ENCODE results near the gene MAPKAPK2.
"Not testable (repeated sequence)": the region's sequence is repeated elsewhere in the genome, so short reads cannot be mapped to it uniquely, and the experiment has no call there.

The MAPKAPK2 gene
- 76.0 to 148 (median 108) reads per million in 3 experiments for total RNA-seq

- peak; percentile 70 for DNase-seq
These were observed at the start of gene MAPKAPK2 for GRCh38 chr1:206684478-206685333. TSS of gene MAPKAPK2 (plus strand) at chr1:206684905. CDS start at chr1:206685230, 325 bp downstream.

- DNase-seq, result peak; percentile 87
These were observed 49.4 kb upstream of the MAPKAPK2 start, which contains the start of gene DYRK3 for GRCh38 chr1:206635080-206635977. TSS of gene DYRK3 (plus strand) at chr1:206635536. CDS start at chr1:206635704, 168 bp downstream.

GRCh38 chr1:206635978-206636345 is 48.7 kb upstream of the MAPKAPK2 start:
- no peak for DNase-seq

GRCh38 chr1:206636671-206637070 is 48.0 kb upstream of the MAPKAPK2 start:
- no peak for DNase-seq

GRCh38 chr1:206637605-206638004 is 47.1 kb upstream of the MAPKAPK2 start:
- DNase-seq, result no peak

GRCh38 chr1:206642074-206642473 is 42.6 kb upstream of the MAPKAPK2 start:
- not testable (repeated sequence) for DNase-seq

GRCh38 chr1:206643118-206643698 is 41.5 kb upstream of the MAPKAPK2 start:
- no peak for DNase-seq

- no peak for DNase-seq
These were observed 38.2 kb upstream of the MAPKAPK2 start for GRCh38 chr1:206646504-206646903.

GRCh38 chr1:206647224-206647623 is 37.5 kb upstream of the MAPKAPK2 start:
- no peak for DNase-seq

- no peak for DNase-seq
These were observed 35.3 kb upstream of the MAPKAPK2 start for GRCh38 chr1:206649261-206649921.

- no peak for DNase-seq
These were observed 33.7 kb upstream of the MAPKAPK2 start for GRCh38 chr1:206651014-206651413.

GRCh38 chr1:206651958-206652890 is 32.5 kb upstream of the MAPKAPK2 start:
- DNase-seq, result no peak

GRCh38 chr1:206653715-206654459 is 30.8 kb upstream of the MAPKAPK2 start:
- no peak for DNase-seq

GRCh38 chr1:206654828-206655227 is 29.9 kb upstream of the MAPKAPK2 start:
- DNase-seq, result no peak

- no peak for DNase-seq
These were observed 29.2 kb upstream of the MAPKAPK2 start for GRCh38 chr1:206655471-206655882.

- no peak for DNase-seq
These were observed 27.8 kb upstream of the MAPKAPK2 start for GRCh38 chr1:206656936-206657335.

GRCh38 chr1:206657751-206658150 is 27.0 kb upstream of the MAPKAPK2 start:
- DNase-seq, result no peak

- DNase-seq, result peak; percentile 43
These were observed 26.3 kb upstream of the MAPKAPK2 start for GRCh38 chr1:206658264-206658980.

GRCh38 chr1:206658981-206659273 is 25.8 kb upstream of the MAPKAPK2 start:
- no peak for DNase-seq

GRCh38 chr1:206660136-206660535 is 24.6 kb upstream of the MAPKAPK2 start:
- no peak for DNase-seq

Measured in central memory CD4-positive, alpha-beta T cell (primary cell).